PC-9 (cell line): Measurements from ENCODE around the gene BAIAP2L1. TPM values are rescaled to one million over a fixed set of nuclear protein-coding genes. Genes with fewer than 3 reads are reported as not detected.
A peak's percentile ranks its signal among the peaks of the same experiment; 100 is the strongest.

ENCODE experiments used
- BruUV-seq: library from RNA; stranded (reverse); fragments of 400-500 nt; replicated peaks from 2 replicates; lab custom pipeline; 2021; lab: Mats Ljungman, UMichigan
- CTCF ChIA-PET: fragments of 300-600 bp; sonication (Branson Sonifier 250); formaldehyde crosslinking; loops from one replicate; lab custom pipeline; 2022; ENCODE audit warnings: antibody characterized with exemption; lab: Charles Lee
- POLR2A ChIA-PET: fragments of 300-600 bp; sonication (Branson Sonifier 250); formaldehyde crosslinking; loops from one replicate; lab custom pipeline; 2022; ENCODE audit warnings: antibody characterized with exemption; ENCODE audit not compliant: unreplicated experiment; lab: Charles Lee
- DNase-seq, 2 experiments: peaks; one replicate each; pipeline versions ENCODE4 v3.0.0 to v3.0.0-alpha.2; 2015 to 2022; ENCODE audit warnings: mixed read lengths in 1 of 2
- H2AFZ ChIP-seq: fragments of 200-600 bp; sonication (generic); 2 replicates; pipeline ENCODE4 v1.8.1; 2017; ENCODE audit warnings: antibody characterized with exemption
- H3F3A ChIP-seq: fragments of 200-600 bp; sonication (generic); 2 replicates; pipeline ENCODE4 v1.8.1; 2017; ENCODE audit warnings: antibody characterized with exemption, mild to moderate bottlenecking, low read depth; ENCODE audit not compliant: insufficient read depth
- H3K27ac ChIP-seq: fragments of 200-600 bp; sonication (generic); 2 replicates; pipeline ENCODE4 v1.6.1; 2016; ENCODE audit warnings: mixed run types
- H3K27me3 ChIP-seq: fragments of 200-600 bp; sonication (generic); 2 replicates; pipeline ENCODE4 v1.6.1; 2016; ENCODE audit warnings: low read depth, mixed run types; ENCODE audit not compliant: insufficient read depth
- H3K36me3 ChIP-seq: fragments of 200-600 bp; sonication (generic); 2 replicates; pipeline ENCODE4 v1.6.1; 2016; ENCODE audit warnings: low read depth, mixed run types
- H3K4me1 ChIP-seq: fragments of 200-600 bp; sonication (generic); replicated peaks from 2 replicates; pipeline ENCODE4 v1.6.1; 2016; ENCODE audit warnings: mixed run types; ENCODE audit not compliant: insufficient read depth
- H3K4me2 ChIP-seq: fragments of 200-600 bp; sonication (generic); 2 replicates; pipeline ENCODE4 v1.6.1; 2017; ENCODE audit warnings: mixed run types
- H3K4me3 ChIP-seq: fragments of 200-600 bp; sonication (generic); 2 replicates; pipeline ENCODE4 v1.6.1; 2016; ENCODE audit warnings: mixed run types
- H3K79me2 ChIP-seq: fragments of 200-600 bp; sonication (generic); 2 replicates; pipeline ENCODE4 v1.6.1; 2017; ENCODE audit warnings: low read depth, mixed run types
- H3K9me2 ChIP-seq: fragments of 200-600 bp; sonication (generic); 2 replicates; pipeline ENCODE4 v1.8.1; 2017; ENCODE audit warnings: mild to moderate bottlenecking; ENCODE audit not compliant: insufficient read depth
- H3K9me3 ChIP-seq: fragments of 200-600 bp; sonication (generic); 2 replicates; pipeline ENCODE4 v1.8.1; 2016; ENCODE audit warnings: low read depth; ENCODE audit not compliant: insufficient read depth
- H4K20me1 ChIP-seq: fragments of 200-600 bp; sonication (generic); 2 replicates; pipeline ENCODE4 v1.8.1; 2017; ENCODE audit not compliant: insufficient read depth
- EZH2 ChIP-seq: fragments of 200-600 bp; sonication (generic); IDR thresholded peaks from 2 replicates; pipeline ENCODE4 v1.8.0; 2017; ENCODE audit warnings: antibody characterized with exemption, low read depth
- intact Hi-C: fragments of 100-400 bp; cut with micrococcal nuclease; formaldehyde crosslinking; loops from one replicate; pipeline ENCODE4 v1.10.0; 2022; ENCODE audit not compliant: unreplicated experiment
- total RNA-seq: library from RNA; stranded (reverse); gene quantifications from 2 replicates; pipeline ENCODE4 v1.2.3, GENCODE V29; 2021
- TF ChIP-seq, protein P1 (sequence below): fragments of 200-600 bp; sonication (generic); conservative IDR thresholded peaks from 2 replicates; pipeline ENCODE4 v1.6.1; 2017; ENCODE audit warnings: mixed run types, antibody characterized with exemption, mild to moderate bottlenecking, moderate library complexity

BAIAP2L1 gene
- total RNA-seq, 1 experiment from 2014 or later = 89.4 TPM

- Histone ChIP-seq H3K79me2 (peaks cover 66% of the 10 kb centered on the region), H3K9me2 (no peaks in the 10 kb centered on the region), H3K36me3 (0 out of 2 replicates have a peak, but pooled peaks cover 6% of the 10 kb centered on the region), H3K4me3 (peak overlapping the region; percentile 87), H3F3A (peaks cover 48% of the 10 kb centered on the region; the same call in 1 of the 2 replicates), H2AFZ (no peak overlapping the region), H3K27ac (peak overlapping the region; percentile 97), H3K4me2 (peak overlapping the region; percentile 98), H3K27me3 (no peaks in the 10 kb centered on the region), H3K4me1 (peaks cover 60% of the 10 kb centered on the region), H3K9me3 (no peaks in the 10 kb centered on the region), H4K20me1 (peaks cover 5% of the 10 kb centered on the region)
- DNase-seq = peak; percentile 46 to 78
- intact Hi-C loops = loop anchor here (5.0 to 10.0 kb wide), 3 partner anchors 69 to 584 kb away; no protein-coding TSS in a partner anchor
- ChIA-PET POLR2A (no interaction called here), CTCF (no interaction called here)
- BruUV-seq = no TSS peak
- no peak for TF ChIP-seq EZH2
- TF ChIP-seq, protein P1, sequence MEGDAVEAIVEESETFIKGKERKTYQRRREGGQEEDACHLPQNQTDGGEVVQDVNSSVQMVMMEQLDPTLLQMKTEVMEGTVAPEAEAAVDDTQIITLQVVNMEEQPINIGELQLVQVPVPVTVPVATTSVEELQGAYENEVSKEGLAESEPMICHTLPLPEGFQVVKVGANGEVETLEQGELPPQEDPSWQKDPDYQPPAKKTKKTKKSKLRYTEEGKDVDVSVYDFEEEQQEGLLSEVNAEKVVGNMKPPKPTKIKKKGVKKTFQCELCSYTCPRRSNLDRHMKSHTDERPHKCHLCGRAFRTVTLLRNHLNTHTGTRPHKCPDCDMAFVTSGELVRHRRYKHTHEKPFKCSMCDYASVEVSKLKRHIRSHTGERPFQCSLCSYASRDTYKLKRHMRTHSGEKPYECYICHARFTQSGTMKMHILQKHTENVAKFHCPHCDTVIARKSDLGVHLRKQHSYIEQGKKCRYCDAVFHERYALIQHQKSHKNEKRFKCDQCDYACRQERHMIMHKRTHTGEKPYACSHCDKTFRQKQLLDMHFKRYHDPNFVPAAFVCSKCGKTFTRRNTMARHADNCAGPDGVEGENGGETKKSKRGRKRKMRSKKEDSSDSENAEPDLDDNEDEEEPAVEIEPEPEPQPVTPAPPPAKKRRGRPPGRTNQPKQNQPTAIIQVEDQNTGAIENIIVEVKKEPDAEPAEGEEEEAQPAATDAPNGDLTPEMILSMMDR = no peak
These were observed 117.6 kb downstream of the BAIAP2L1 start for GRCh38 chr7:98283127-98283886.

- no peak for TF ChIP-seq EZH2
- TF ChIP-seq, protein P1 = no peak
- peak overlapping the region; percentile 87 for H3K4me3 ChIP-seq
- CTCF ChIA-PET = no interaction called here
- peak overlapping the region; percentile 97 for H3K27ac ChIP-seq
- H3K27me3 ChIP-seq = no peaks in the 10 kb centered on the region
- H4K20me1 ChIP-seq = no peaks in the 10 kb centered on the region; the same call in 1 of the 2 replicates
- intact Hi-C loops = loop anchor here (5.0 to 10.0 kb wide), 3 partner anchors 70 to 585 kb away; no protein-coding TSS in a partner anchor
- TSS peak; percentile 80 for BruUV-seq
- no peak for DNase-seq
- POLR2A ChIA-PET = no interaction called here
- no peaks in the 10 kb centered on the region for H3K9me2 ChIP-seq
- peak overlapping the region; percentile 98 for H3K4me2 ChIP-seq
- H3K9me3 ChIP-seq = no peaks in the 10 kb centered on the region
- 0 out of 2 replicates have a peak, but pooled peaks cover 3% of the 10 kb centered on the region for H3K36me3 ChIP-seq
- peaks cover 48% of the 10 kb centered on the region; the same call in 1 of the 2 replicates for H3F3A ChIP-seq
- H3K79me2 ChIP-seq = peaks cover 60% of the 10 kb centered on the region
- H3K4me1 ChIP-seq = peaks cover 54% of the 10 kb centered on the region
- H2AFZ ChIP-seq = no peak overlapping the region
These were observed 118.2 kb downstream of the BAIAP2L1 start for GRCh38 chr7:98282703-98283102.

DNA sequence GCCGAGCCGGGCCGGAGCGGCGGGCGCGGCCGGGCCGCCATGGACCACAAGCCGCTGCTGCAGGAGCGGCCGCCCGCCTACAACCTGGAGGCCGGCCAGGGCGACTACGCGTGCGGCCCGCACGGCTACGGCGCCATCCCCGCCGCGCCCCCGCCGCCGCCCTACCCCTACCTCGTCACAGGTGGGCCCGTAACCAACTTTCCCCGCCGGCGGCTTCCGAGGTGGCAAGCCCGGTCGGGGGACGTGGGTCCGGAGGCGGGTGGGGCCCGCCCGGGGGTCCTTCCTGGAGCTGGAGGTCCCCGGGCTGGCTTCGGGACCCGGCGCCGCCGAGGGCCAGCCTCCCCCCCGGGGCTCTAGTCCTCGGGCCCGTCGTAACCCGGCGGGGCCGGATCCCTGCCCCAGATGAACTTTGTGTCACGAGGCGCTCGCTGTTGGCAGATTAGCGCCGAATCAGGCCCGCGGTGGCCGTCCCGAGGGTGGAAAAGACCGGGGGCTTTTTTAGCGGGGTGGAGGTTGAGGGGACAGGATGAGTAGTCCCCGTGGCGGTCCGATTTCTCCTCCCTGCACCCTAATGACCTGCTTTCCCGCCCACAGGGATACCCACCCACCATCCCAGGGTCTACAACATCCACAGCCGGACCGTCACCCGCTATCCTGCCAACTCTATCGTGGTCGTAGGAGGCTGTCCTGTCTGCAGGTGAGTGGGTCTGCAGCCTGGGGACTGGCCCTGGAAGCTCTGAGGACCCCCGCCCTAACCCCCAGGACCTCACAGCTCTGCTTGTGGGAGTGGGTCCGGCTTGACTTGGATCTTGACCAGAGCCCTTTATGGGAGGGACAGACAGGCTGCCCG lies 118.9 kb downstream of the BAIAP2L1 start:
- intact Hi-C loops = loop anchor here (5.0 to 10.0 kb wide), 3 partner anchors 70 to 585 kb away; no protein-coding TSS in a partner anchor
- no peak for DNase-seq
- Histone ChIP-seq H3K4me2 (peak overlapping the region; percentile 98), H3K9me2 (no peaks in the 10 kb centered on the region), H2AFZ (no peak overlapping the region; the same call in 1 of the 2 replicates), H3K27ac (peak overlapping the region; percentile 97), H3K4me3 (peak overlapping the region; percentile 87), H3K4me1 (peaks cover 46% of the 10 kb centered on the region), H3K79me2 (peaks cover 53% of the 10 kb centered on the region), H3F3A (peaks cover 46% of the 10 kb centered on the region; the same call in 1 of the 2 replicates), H4K20me1 (no peaks in the 10 kb centered on the region; the same call in 1 of the 2 replicates), H3K9me3 (no peaks in the 10 kb centered on the region), H3K27me3 (no peaks in the 10 kb centered on the region), H3K36me3 (0 out of 2 replicates have a peak, but pooled peaks cover 3% of the 10 kb centered on the region)
- TF ChIP-seq, protein P1 = no peak
- TF ChIP-seq EZH2 = no peak
- ChIA-PET CTCF (no interaction called here), POLR2A (interaction anchor here (0.6 kb wide), 1 partner anchor 172 kb away, joined by 3 read pairs; no protein-coding TSS in a partner anchor)
- no TSS peak for BruUV-seq
